Midbrain (tissue), 1 donor: ENCODE results near the gene KIAA0930.
"Not testable (repeated sequence)": the region's sequence is repeated elsewhere in the genome, so short reads cannot be mapped to it uniquely, and the experiment has no call there.

ENCODE experiments used
- DNase-seq: peaks from one replicate; lab custom pipeline; 2025; lab: John Stamatoyannopoulos, UW

The KIAA0930 gene

GRCh38 chr22:45262931-45263462 lies 22.3 kb upstream of the KIAA0930 start:
- no peak for DNase-seq

- no peak for DNase-seq
These were observed 21.7 kb upstream of the KIAA0930 start for GRCh38 chr22:45262195-45262930.

- DNase-seq, result no peak
These were observed 20.9 kb upstream of the KIAA0930 start for GRCh38 chr22:45261407-45262088.

- DNase-seq, result not testable (repeated sequence)
These were observed 19.7 kb upstream of the KIAA0930 start for GRCh38 chr22:45260395-45260759.

- DNase-seq, result no peak
These were observed 19.2 kb upstream of the KIAA0930 start for GRCh38 chr22:45259754-45260394.

GRCh38 chr22:45257941-45258340 lies 17.2 kb upstream of the KIAA0930 start:
- not testable (repeated sequence) for DNase-seq

GRCh38 chr22:45254789-45255278 lies 14.1 kb upstream of the KIAA0930 start:
- no peak for DNase-seq

- DNase-seq, result no peak
These were observed 13.7 kb upstream of the KIAA0930 start for GRCh38 chr22:45254388-45254787.

- DNase-seq, result no peak
These were observed 12.4 kb upstream of the KIAA0930 start for GRCh38 chr22:45253039-45253641.

GRCh38 chr22:45251825-45252224 lies 11.1 kb upstream of the KIAA0930 start:
- DNase-seq, result no peak

- DNase-seq, result no peak
These were observed 8.3 kb upstream of the KIAA0930 start for GRCh38 chr22:45248832-45249561.

GRCh38 chr22:45246060-45246985 lies 5.6 kb upstream of the KIAA0930 start:
- no peak for DNase-seq

- no peak for DNase-seq
These were observed 4.2 kb upstream of the KIAA0930 start for GRCh38 chr22:45244916-45245315.

GRCh38 chr22:45242778-45243191 lies 2.1 kb upstream of the KIAA0930 start:
- DNase-seq, result peak; percentile 71

- DNase-seq, result no peak
These were observed 437 bp downstream of the KIAA0930 start for GRCh38 chr22:45240104-45240809.

GRCh38 chr22:45239681-45240051 lies 1.0 kb downstream of the KIAA0930 start:
- DNase-seq, result no peak

- DNase-seq, result no peak
These were observed 1.6 kb downstream of the KIAA0930 start for GRCh38 chr22:45238957-45239680.

- no peak for DNase-seq
These were observed 2.4 kb downstream of the KIAA0930 start for GRCh38 chr22:45238076-45238956.
